Measurements from ENCODE around the gene CASKIN2. TPM values are rescaled to one million over a fixed set of nuclear protein-coding genes. Genes with fewer than 3 reads are reported as not detected.

CASKIN2 gene, protein sequence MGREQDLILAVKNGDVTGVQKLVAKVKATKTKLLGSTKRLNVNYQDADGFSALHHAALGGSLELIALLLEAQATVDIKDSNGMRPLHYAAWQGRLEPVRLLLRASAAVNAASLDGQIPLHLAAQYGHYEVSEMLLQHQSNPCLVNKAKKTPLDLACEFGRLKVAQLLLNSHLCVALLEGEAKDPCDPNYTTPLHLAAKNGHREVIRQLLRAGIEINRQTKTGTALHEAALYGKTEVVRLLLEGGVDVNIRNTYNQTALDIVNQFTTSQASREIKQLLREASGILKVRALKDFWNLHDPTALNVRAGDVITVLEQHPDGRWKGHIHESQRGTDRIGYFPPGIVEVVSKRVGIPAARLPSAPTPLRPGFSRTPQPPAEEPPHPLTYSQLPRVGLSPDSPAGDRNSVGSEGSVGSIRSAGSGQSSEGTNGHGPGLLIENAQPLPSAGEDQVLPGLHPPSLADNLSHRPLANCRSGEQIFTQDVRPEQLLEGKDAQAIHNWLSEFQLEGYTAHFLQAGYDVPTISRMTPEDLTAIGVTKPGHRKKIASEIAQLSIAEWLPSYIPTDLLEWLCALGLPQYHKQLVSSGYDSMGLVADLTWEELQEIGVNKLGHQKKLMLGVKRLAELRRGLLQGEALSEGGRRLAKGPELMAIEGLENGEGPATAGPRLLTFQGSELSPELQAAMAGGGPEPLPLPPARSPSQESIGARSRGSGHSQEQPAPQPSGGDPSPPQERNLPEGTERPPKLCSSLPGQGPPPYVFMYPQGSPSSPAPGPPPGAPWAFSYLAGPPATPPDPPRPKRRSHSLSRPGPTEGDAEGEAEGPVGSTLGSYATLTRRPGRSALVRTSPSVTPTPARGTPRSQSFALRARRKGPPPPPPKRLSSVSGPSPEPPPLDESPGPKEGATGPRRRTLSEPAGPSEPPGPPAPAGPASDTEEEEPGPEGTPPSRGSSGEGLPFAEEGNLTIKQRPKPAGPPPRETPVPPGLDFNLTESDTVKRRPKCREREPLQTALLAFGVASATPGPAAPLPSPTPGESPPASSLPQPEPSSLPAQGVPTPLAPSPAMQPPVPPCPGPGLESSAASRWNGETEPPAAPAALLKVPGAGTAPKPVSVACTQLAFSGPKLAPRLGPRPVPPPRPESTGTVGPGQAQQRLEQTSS (N-terminal part only)
- 19.2 and 19.8 TPM in 2 replicates for total RNA-seq (2022)
- percentile 38 among the genes with signal in this experiment for Bru-seq, nascent RNA
- BruChase-seq, experiment 1, labeled RNA remaining after a 6-hour chase, result percentile 52 among the genes with signal in this experiment
- percentile 49 among the genes with signal in this experiment for BruChase-seq, experiment 2, labeled RNA remaining after a 2-hour chase
- long read RNA-seq, full-length matches to known transcripts, result 5 of 26 reads
- long read RNA-seq, partial matches to known transcripts, result 17 of 26 reads
- long read RNA-seq, other reads (novel, unspliced or antisense), result 4 of 26 reads

DNA sequence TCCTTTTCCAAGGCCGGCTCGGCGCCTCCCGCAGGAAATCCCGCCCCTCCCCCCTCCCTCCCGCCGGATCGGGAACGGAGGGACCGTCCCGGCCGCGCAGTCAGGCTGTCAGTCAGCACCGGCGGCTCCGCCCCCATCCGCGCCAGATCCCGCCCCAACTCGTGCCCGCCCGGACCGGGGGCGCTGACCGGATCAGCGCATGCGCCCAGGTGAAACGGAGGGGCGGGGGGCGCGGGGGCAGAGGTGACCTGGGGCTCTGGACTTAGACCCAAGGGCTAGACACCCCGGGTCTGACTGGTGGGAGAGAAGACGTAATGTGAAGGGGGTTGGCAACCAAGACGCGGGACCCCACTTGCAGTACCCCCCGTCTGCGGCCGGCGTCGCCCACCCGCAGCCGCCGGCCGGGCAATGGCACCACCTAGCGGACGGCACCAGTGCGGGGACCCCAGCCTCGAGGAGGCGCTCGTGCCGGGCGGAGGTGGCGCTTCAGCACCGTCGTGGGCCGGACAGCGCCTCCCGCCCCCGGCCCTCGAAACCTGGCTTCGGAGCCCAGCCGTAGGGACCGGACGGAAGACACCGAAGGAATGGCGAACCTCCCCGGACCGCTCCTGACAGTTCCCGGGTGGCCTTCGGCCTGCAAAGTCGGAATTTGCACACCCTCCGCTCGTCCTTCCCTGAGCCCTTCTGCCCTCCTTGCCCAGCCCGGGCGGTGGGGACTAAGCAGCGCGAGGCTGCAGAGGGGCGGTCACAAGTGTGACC lies at the start of gene CASKIN2:
TSS of gene CASKIN2 (minus strand) at position 42 of the 759 bp plus-strand sequence. CDS start 1,733 bp downstream, outside the sequence.
- no peak within 1 kb of the TSS for H3K27ac Mint-ChIP-seq (ENCODE audit: low read depth, unreplicated experiment)

DNA sequence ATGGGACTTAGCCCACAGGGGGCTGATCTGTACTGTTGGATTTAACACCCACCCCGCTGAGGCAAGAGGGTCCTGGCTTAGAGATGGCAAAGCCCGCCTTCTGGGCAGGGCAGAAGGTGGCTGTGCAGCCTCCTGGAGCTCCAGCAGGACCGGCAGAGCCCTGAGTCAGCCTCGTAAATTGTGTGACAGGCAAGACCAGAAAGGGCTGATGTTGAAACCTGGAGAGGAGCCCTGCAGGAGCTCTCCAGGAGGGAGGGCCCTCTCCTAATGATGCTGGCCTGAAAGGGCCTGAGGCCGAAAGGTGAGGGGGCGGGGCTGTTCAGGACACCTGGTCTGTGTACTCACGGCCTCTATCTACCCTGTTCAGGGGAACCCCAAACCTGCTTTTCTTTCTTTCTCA lies 49.7 kb upstream of the CASKIN2 start:
- Mint-ChIP-seq H3K36me3 (ENCODE audit: insufficient read depth, unreplicated experiment) (peaks cover 6% of the 10 kb centered on the region), H3K27ac (ENCODE audit: low read depth, unreplicated experiment) (no peak overlapping the region), H3K27me3 (ENCODE audit: insufficient read depth, unreplicated experiment) (no peaks in the 10 kb centered on the region), H3K9me3 (ENCODE audit: unreplicated experiment) (no peaks in the 10 kb centered on the region), H3K4me1 (ENCODE audit: insufficient read depth, unreplicated experiment) (no peaks in the 10 kb centered on the region), H3K4me3 (ENCODE audit: unreplicated experiment) (no peak overlapping the region)
- DNase-seq (ENCODE audit: unreplicated experiment), result peak; percentile 67
- ChIA-PET POLR2A (interaction anchor here (0.6 to 1.7 kb wide), 7 partner anchors 12 to 833 kb away, joined by 3 to 11 read pairs (median 3); partner anchors contain the start of gene LLGL2), CTCF (interaction anchor here (0.9 to 1.0 kb wide), 3 partner anchors 18 to 68 kb away, joined by 3 to 4 read pairs (median 4); partner anchors contain the start of gene SMIM5)
- no TSS peak for BruUV-seq (replicated peaks)
- intact Hi-C loops (cut with micrococcal nuclease), result no loop called here
- TF ChIP-seq, protein P1, sequence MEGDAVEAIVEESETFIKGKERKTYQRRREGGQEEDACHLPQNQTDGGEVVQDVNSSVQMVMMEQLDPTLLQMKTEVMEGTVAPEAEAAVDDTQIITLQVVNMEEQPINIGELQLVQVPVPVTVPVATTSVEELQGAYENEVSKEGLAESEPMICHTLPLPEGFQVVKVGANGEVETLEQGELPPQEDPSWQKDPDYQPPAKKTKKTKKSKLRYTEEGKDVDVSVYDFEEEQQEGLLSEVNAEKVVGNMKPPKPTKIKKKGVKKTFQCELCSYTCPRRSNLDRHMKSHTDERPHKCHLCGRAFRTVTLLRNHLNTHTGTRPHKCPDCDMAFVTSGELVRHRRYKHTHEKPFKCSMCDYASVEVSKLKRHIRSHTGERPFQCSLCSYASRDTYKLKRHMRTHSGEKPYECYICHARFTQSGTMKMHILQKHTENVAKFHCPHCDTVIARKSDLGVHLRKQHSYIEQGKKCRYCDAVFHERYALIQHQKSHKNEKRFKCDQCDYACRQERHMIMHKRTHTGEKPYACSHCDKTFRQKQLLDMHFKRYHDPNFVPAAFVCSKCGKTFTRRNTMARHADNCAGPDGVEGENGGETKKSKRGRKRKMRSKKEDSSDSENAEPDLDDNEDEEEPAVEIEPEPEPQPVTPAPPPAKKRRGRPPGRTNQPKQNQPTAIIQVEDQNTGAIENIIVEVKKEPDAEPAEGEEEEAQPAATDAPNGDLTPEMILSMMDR (IDR thresholded peaks at IDR 0.05; ENCODE audit: unreplicated experiment), result no peak

More for the DNA sequence above, at the start of gene CASKIN2:
- intact Hi-C loops (cut with micrococcal nuclease), result loop anchor here (2.0 kb wide), 3 partner anchors 73 to 241 kb away; no protein-coding TSS in a partner anchor
- BruUV-seq (replicated peaks), result no TSS peak
- ChIA-PET CTCF (interaction anchor here (0.7 to 1.6 kb wide), 12 partner anchors 9 to 117 kb away, joined by 3 to 12 read pairs (median 3); partner anchors contain the start of genes LLGL2 and SMIM5), POLR2A (interaction anchor here (1.0 to 2.5 kb wide), 14 partner anchors 11 to 362 kb away, joined by 3 to 54 read pairs (median 4); partner anchors contain the start of genes GGA3, LLGL2, MRPS7 and RECQL5)
- Mint-ChIP-seq H3K4me3 (ENCODE audit: unreplicated experiment) (peak within 1 kb of the TSS; percentile 81), H3K36me3 (ENCODE audit: insufficient read depth, unreplicated experiment) (peaks cover 47% of the 10 kb centered on the region), H3K27me3 (ENCODE audit: insufficient read depth, unreplicated experiment) (no peaks in the 10 kb centered on the region), H3K9me3 (ENCODE audit: unreplicated experiment) (no peaks in the 10 kb centered on the region), H3K4me1 (ENCODE audit: insufficient read depth, unreplicated experiment) (peaks cover 11% of the 10 kb centered on the region)
- peak; percentile 91 for DNase-seq (ENCODE audit: unreplicated experiment)
- TF ChIP-seq, protein P1 (IDR thresholded peaks at IDR 0.05; ENCODE audit: unreplicated experiment), result peak; percentile 96

DNA sequence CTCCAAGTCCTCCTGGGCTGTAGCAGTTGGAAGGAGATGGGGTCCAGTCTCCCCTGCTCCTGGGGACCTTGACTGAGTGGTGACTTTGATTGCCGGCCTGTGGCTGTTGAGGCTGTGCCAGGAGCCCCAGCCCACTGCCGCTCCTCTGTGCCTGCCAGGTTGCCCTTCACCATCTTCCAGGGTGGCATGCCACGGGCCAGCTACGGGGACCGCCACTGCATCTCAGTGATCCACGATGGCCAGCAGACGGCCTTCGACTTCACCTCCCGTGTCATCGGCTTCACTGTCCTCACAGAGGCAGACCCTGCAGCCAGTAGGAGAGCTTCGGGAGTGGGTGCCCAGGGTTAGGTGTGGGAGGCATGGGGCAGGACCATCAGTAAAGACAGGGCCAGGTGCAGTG lies 48.9 kb upstream of the CASKIN2 start:
- POLR2A ChIA-PET, result interaction anchor here (0.9 to 1.7 kb wide), 2 partner anchors 33 to 39 kb away, joined by 3 to 11 read pairs; partner anchors contain the start of gene LLGL2
- H3K4me1 Mint-ChIP-seq (ENCODE audit: insufficient read depth, unreplicated experiment), result no peaks in the 10 kb centered on the region
- H3K27me3 Mint-ChIP-seq (ENCODE audit: insufficient read depth, unreplicated experiment), result no peaks in the 10 kb centered on the region
- no peak for DNase-seq (ENCODE audit: unreplicated experiment)
- BruUV-seq (replicated peaks), result no TSS peak
- H3K9me3 Mint-ChIP-seq (ENCODE audit: unreplicated experiment), result no peaks in the 10 kb centered on the region
- TF ChIP-seq, protein P1 (IDR thresholded peaks at IDR 0.05; ENCODE audit: unreplicated experiment), result no peak
- H3K36me3 Mint-ChIP-seq (ENCODE audit: insufficient read depth, unreplicated experiment), result peaks cover 7% of the 10 kb centered on the region
- intact Hi-C loops (cut with micrococcal nuclease), result no loop called here
- H3K27ac Mint-ChIP-seq (ENCODE audit: low read depth, unreplicated experiment), result no peak overlapping the region
- H3K4me3 Mint-ChIP-seq (ENCODE audit: unreplicated experiment), result no peak overlapping the region
- CTCF ChIA-PET, result interaction anchor here (0.9 kb wide), 2 partner anchors 19 to 37 kb away, joined by 3 to 4 read pairs; no protein-coding TSS in a partner anchor
